ENCODE results near the gene ENOX2. TPM values are rescaled to one million over a fixed set of nuclear protein-coding genes. Genes with fewer than 3 reads are reported as not detected.
"Not testable (repeated sequence)": the region's sequence is repeated elsewhere in the genome, so short reads cannot be mapped to it uniquely, and the experiment has no call there.

Gene ENOX2
- polyA plus RNA-seq, 1 donor from 2014 or later: 48.7 TPM

DNA sequence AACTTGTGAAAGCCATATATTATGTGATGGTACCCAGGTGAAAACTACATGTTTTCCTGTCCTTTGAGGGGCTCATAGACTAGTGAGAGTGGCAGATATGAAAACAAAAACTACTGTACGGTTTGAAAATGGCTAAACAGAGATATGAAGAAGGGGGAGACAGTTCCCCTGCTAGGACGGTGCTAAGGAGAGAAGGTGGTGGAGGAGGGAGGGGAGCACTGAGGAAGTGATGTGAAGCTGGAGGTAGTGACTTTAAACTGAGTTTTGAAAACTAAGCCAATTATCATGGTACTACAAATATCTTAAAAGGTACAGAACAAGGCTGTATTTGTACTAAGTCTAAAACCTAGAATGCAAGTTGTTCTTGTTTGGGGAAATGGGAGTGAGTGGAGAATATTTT lies 188.3 kb downstream of the ENOX2 start:
- no peaks in the 10 kb centered on the region for H3K9me2 ChIP-seq (ENCODE audit: insufficient read depth, low read length)
- no peaks in the 10 kb centered on the region for H3K36me3 ChIP-seq (ENCODE audit: insufficient read depth, low read length)
- H3F3A ChIP-seq (ENCODE audit: insufficient read depth, low read length, poor library complexity, severe bottlenecking): no peaks in the 10 kb centered on the region
- no peak overlapping the region for H3K4me3 ChIP-seq (ENCODE audit: low read length)
- H3K9me3 ChIP-seq (ENCODE audit: low read length): no peaks in the 10 kb centered on the region
- H3K9ac ChIP-seq (ENCODE audit: low read length): no peak overlapping the region
- H2AFZ ChIP-seq (ENCODE audit: low read depth, low read length): no peak overlapping the region
- no peaks in the 10 kb centered on the region for H4K20me1 ChIP-seq (ENCODE audit: insufficient read depth)
- no peaks in the 10 kb centered on the region for H3K27me3 ChIP-seq (ENCODE audit: insufficient read depth, low read depth, low read length)
- H3K4me2 ChIP-seq (ENCODE audit: low read length): no peak overlapping the region
- no peak for TF ChIP-seq EP300 (conservative IDR thresholded peaks at IDR 0.05; ENCODE audit: poor library complexity, severe bottlenecking)
- TF ChIP-seq MXI1 (conservative IDR thresholded peaks at IDR 0.05; ENCODE audit: poor library complexity, severe bottlenecking): no peak
- TF ChIP-seq, protein P1, sequence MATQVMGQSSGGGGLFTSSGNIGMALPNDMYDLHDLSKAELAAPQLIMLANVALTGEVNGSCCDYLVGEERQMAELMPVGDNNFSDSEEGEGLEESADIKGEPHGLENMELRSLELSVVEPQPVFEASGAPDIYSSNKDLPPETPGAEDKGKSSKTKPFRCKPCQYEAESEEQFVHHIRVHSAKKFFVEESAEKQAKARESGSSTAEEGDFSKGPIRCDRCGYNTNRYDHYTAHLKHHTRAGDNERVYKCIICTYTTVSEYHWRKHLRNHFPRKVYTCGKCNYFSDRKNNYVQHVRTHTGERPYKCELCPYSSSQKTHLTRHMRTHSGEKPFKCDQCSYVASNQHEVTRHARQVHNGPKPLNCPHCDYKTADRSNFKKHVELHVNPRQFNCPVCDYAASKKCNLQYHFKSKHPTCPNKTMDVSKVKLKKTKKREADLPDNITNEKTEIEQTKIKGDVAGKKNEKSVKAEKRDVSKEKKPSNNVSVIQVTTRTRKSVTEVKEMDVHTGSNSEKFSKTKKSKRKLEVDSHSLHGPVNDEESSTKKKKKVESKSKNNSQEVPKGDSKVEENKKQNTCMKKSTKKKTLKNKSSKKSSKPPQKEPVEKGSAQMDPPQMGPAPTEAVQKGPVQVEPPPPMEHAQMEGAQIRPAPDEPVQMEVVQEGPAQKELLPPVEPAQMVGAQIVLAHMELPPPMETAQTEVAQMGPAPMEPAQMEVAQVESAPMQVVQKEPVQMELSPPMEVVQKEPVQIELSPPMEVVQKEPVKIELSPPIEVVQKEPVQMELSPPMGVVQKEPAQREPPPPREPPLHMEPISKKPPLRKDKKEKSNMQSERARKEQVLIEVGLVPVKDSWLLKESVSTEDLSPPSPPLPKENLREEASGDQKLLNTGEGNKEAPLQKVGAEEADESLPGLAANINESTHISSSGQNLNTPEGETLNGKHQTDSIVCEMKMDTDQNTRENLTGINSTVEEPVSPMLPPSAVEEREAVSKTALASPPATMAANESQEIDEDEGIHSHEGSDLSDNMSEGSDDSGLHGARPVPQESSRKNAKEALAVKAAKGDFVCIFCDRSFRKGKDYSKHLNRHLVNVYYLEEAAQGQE (IDR thresholded peaks at IDR 0.05; ENCODE audit: borderline replicate concordance): no peak
- no peak for TF ChIP-seq POLR2AphosphoS5 (IDR thresholded peaks at IDR 0.05)
- TF ChIP-seq TAF1 (IDR thresholded peaks at IDR 0.05; ENCODE audit: low read depth): no peak
- TF ChIP-seq EZH2 (IDR thresholded peaks at IDR 0.05; ENCODE audit: borderline replicate concordance, insufficient read depth, low read length, poor library complexity, severe bottlenecking): no peak
- TF ChIP-seq, protein P2, sequence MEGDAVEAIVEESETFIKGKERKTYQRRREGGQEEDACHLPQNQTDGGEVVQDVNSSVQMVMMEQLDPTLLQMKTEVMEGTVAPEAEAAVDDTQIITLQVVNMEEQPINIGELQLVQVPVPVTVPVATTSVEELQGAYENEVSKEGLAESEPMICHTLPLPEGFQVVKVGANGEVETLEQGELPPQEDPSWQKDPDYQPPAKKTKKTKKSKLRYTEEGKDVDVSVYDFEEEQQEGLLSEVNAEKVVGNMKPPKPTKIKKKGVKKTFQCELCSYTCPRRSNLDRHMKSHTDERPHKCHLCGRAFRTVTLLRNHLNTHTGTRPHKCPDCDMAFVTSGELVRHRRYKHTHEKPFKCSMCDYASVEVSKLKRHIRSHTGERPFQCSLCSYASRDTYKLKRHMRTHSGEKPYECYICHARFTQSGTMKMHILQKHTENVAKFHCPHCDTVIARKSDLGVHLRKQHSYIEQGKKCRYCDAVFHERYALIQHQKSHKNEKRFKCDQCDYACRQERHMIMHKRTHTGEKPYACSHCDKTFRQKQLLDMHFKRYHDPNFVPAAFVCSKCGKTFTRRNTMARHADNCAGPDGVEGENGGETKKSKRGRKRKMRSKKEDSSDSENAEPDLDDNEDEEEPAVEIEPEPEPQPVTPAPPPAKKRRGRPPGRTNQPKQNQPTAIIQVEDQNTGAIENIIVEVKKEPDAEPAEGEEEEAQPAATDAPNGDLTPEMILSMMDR (IDR thresholded peaks at IDR 0.05; ENCODE audit: poor library complexity, severe bottlenecking): no peak
- TF ChIP-seq RAD21 (conservative IDR thresholded peaks at IDR 0.05): no peak
- H3K27ac ChIP-seq (ENCODE audit: low read length): no peak overlapping the region
- no peaks in the 10 kb centered on the region for H3K79me2 ChIP-seq (replicated peaks; ENCODE audit: insufficient read depth, low read length)

DNA sequence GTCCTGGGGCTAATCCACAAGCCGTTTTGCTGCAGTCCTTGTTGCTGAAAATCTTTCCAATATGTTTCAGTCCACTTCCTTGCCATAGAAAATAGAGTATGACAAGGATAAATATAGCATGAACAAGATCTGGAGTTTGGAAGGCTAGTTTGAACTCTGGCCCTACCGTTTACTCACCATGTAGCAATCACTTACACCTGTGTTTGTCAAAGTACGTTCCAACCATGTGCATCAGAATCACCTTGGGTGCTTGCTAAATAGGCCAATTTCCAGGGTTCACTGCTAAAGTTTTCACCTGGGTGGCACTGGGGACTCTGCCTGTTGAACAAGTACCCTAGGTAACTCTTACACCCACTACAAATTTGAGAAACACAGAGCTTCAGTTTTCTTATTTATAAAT lies 188.9 kb downstream of the ENOX2 start:
- Histone ChIP-seq H3K27ac (ENCODE audit: low read length) (no peak overlapping the region), H3F3A (ENCODE audit: insufficient read depth, low read length, poor library complexity, severe bottlenecking) (no peaks in the 10 kb centered on the region), H3K9me3 (ENCODE audit: low read length) (no peaks in the 10 kb centered on the region), H3K4me3 (ENCODE audit: low read length) (no peak overlapping the region), H2AFZ (ENCODE audit: low read depth, low read length) (no peak overlapping the region), H3K79me2 (replicated peaks; ENCODE audit: insufficient read depth, low read length) (no peaks in the 10 kb centered on the region), H3K27me3 (ENCODE audit: insufficient read depth, low read depth, low read length) (no peaks in the 10 kb centered on the region), H3K9me2 (ENCODE audit: insufficient read depth, low read length) (no peaks in the 10 kb centered on the region), H3K4me2 (ENCODE audit: low read length) (no peak overlapping the region), H3K9ac (ENCODE audit: low read length) (no peak overlapping the region), H3K36me3 (ENCODE audit: insufficient read depth, low read length) (no peaks in the 10 kb centered on the region), H4K20me1 (ENCODE audit: insufficient read depth) (no peaks in the 10 kb centered on the region)
- TF ChIP-seq, protein P2 (IDR thresholded peaks at IDR 0.05; ENCODE audit: poor library complexity, severe bottlenecking): no peak
- no peak for TF ChIP-seq MXI1 (conservative IDR thresholded peaks at IDR 0.05; ENCODE audit: poor library complexity, severe bottlenecking)
- TF ChIP-seq, protein P1 (IDR thresholded peaks at IDR 0.05; ENCODE audit: borderline replicate concordance): no peak
- TF ChIP-seq RAD21 (conservative IDR thresholded peaks at IDR 0.05): no peak
- TF ChIP-seq EP300 (conservative IDR thresholded peaks at IDR 0.05; ENCODE audit: poor library complexity, severe bottlenecking): no peak
- no peak for TF ChIP-seq SMC3 (conservative IDR thresholded peaks at IDR 0.05; ENCODE audit: poor library complexity)
- no peak for TF ChIP-seq POLR2AphosphoS5 (IDR thresholded peaks at IDR 0.05)
- no peak for TF ChIP-seq EZH2 (IDR thresholded peaks at IDR 0.05; ENCODE audit: borderline replicate concordance, insufficient read depth, low read length, poor library complexity, severe bottlenecking)
- no peak for TF ChIP-seq TAF1 (IDR thresholded peaks at IDR 0.05; ENCODE audit: low read depth)

DNA sequence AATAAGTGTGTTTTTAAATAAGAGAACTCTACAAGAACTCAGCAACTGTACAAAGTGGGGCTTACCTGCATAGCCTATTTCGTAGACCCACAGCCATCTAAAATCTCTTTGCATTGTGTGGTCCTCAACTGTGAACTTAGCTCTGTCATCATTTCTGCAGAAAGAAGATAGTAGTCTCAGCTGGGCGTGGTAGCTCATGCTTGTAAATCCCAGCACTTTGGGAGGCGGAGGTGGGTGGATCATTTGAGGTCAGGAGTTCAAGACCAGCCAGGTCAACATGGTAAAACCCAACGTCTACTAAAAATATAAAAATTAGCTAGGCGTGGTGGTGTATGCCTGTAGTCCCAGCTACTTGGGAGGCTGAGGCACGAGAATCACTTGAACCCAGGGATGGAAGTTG lies 193.8 kb downstream of the ENOX2 start:
- H3K4me3 ChIP-seq (ENCODE audit: low read length); H3F3A ChIP-seq (ENCODE audit: insufficient read depth, low read length, poor library complexity, severe bottlenecking); H3K36me3 ChIP-seq (ENCODE audit: insufficient read depth, low read length); H3K9ac ChIP-seq (ENCODE audit: low read length); H3K27ac ChIP-seq (ENCODE audit: low read length); H2AFZ ChIP-seq (ENCODE audit: low read depth, low read length); H3K9me3 ChIP-seq (ENCODE audit: low read length); H3K27me3 ChIP-seq (ENCODE audit: insufficient read depth, low read depth, low read length); H3K79me2 ChIP-seq (replicated peaks; ENCODE audit: insufficient read depth, low read length); H4K20me1 ChIP-seq (ENCODE audit: insufficient read depth); H3K4me2 ChIP-seq (ENCODE audit: low read length); H3K9me2 ChIP-seq (ENCODE audit: insufficient read depth, low read length): not testable (repeated sequence)

All from neural cell (in vitro differentiated cells).